Fibroblast of the aortic adventitia (primary cell): Measurements from ENCODE around the gene ATF4. TPM values are rescaled to one million over a fixed set of nuclear protein-coding genes. Genes with fewer than 3 reads are reported as not detected.

Source experiments
- DNase-seq: peaks from one replicate; pipeline ENCODE4 v3.0.0-alpha.2; 2010; ENCODE audit warnings: low read depth
- H3K4me3 ChIP-seq: 2 replicates; pipeline ENCODE4 v1.5.1; 2011; ENCODE audit warnings: low read depth, mild to moderate bottlenecking, control low read depth, low read length, moderate library complexity
- total RNA-seq: library from RNA; depleted of rRNA; stranded (reverse); fragments of >200 nt; gene quantifications from 2 replicates; pipeline ENCODE4 v1.2.3, GENCODE V29; 2012; ENCODE audit warnings: low replicate concordance
- TF ChIP-seq, protein P1 (sequence below): IDR thresholded peaks from 2 replicates; pipeline ENCODE4 v1.5.1; 2011; ENCODE audit warnings: mild to moderate bottlenecking, low read length, control low read depth, inconsistent platforms; ENCODE audit not compliant: insufficient read depth

The ATF4 gene
- total RNA-seq, 1 donor: 259 TPM

DNA sequence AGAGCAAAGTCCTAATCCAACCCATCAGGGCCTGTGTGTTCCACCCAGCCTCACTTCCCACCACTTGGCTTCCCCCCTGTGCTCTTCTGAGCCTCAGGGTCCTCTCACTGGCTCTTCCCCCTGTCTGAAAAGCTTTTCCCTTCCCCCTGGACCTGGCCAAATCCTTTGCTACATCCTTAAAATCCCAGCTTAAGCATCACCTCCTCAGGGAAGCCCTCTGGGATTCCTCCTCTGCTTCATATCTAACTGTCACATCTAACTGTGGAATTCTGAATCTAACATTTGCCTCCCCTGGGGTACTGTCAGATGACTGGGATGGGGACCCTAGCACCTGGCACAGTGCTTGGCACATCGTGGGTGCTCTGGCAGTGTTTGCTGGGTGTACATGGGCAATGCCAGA is 51.2 kb downstream of the ATF4 start:
- TF ChIP-seq, protein P1, sequence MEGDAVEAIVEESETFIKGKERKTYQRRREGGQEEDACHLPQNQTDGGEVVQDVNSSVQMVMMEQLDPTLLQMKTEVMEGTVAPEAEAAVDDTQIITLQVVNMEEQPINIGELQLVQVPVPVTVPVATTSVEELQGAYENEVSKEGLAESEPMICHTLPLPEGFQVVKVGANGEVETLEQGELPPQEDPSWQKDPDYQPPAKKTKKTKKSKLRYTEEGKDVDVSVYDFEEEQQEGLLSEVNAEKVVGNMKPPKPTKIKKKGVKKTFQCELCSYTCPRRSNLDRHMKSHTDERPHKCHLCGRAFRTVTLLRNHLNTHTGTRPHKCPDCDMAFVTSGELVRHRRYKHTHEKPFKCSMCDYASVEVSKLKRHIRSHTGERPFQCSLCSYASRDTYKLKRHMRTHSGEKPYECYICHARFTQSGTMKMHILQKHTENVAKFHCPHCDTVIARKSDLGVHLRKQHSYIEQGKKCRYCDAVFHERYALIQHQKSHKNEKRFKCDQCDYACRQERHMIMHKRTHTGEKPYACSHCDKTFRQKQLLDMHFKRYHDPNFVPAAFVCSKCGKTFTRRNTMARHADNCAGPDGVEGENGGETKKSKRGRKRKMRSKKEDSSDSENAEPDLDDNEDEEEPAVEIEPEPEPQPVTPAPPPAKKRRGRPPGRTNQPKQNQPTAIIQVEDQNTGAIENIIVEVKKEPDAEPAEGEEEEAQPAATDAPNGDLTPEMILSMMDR: no peak
- H3K4me3 ChIP-seq: no peak overlapping the region
- no peak for DNase-seq

Other genes with a start within 250 kb of the ATF4 start
- gene RPL3, start 200.9 kb upstream of the ATF4 start, total RNA-seq: 1,848 and 3,122 TPM in 2 replicates
- gene SYNGR1, start 170.6 kb upstream of the ATF4 start, total RNA-seq: 3.9 and 14.2 TPM in 2 replicates
- gene TAB1, start 120.8 kb upstream of the ATF4 start, total RNA-seq: 11.7 and 21.3 TPM in 2 replicates
- gene MGAT3, start 63.5 kb upstream of the ATF4 start, total RNA-seq: 0.27 and 2.0 TPM in 2 replicates
- gene MIEF1, start 18.3 kb upstream of the ATF4 start, total RNA-seq: 24.0 and 27.7 TPM in 2 replicates
- gene RPS19BP1, start 12.2 kb downstream of the ATF4 start, total RNA-seq: 39.6 and 108 TPM in 2 replicates
- under 0.01 and 0.08 TPM in 2 replicates for gene CACNA1I, start 50.2 kb downstream of the ATF4 start, total RNA-seq